SJCRH30 (cell line): ENCODE results near the gene SENP3. TPM values are rescaled to one million over a fixed set of nuclear protein-coding genes. Genes with fewer than 3 reads are reported as not detected.
A peak's percentile ranks its signal among the peaks of the same experiment; 100 is the strongest.

ENCODE experiments used
- DNase-seq, 2 experiments: peaks; one replicate each; pipeline ENCODE4 v3.0.0-alpha.2; 2015 to 2020
- H3K27ac ChIP-seq: fragments of 250-450 bp; sonication (Bioruptor Pico); 2 replicates; pipeline ENCODE4 v1.5.1; 2020; ENCODE audit warnings: mild to moderate bottlenecking, moderate library complexity
- H3K27me3 ChIP-seq: fragments of 250-450 bp; sonication (Bioruptor Pico); 2 replicates; pipeline ENCODE4 v1.5.1; 2020; ENCODE audit warnings: mild to moderate bottlenecking, moderate library complexity
- H3K36me3 ChIP-seq: fragments of 250-450 bp; sonication (Bioruptor Pico); 2 replicates; pipeline ENCODE4 v1.5.1; 2020; ENCODE audit warnings: mild to moderate bottlenecking, moderate library complexity
- H3K4me1 ChIP-seq: fragments of 250-450 bp; sonication (Bioruptor Pico); 2 replicates; pipeline ENCODE4 v1.5.1; 2020; ENCODE audit warnings: mild to moderate bottlenecking, moderate library complexity
- H3K4me3 ChIP-seq: fragments of 250-450 bp; sonication (Bioruptor Pico); 2 replicates; pipeline ENCODE4 v1.5.1; 2020; ENCODE audit warnings: mild to moderate bottlenecking, moderate library complexity
- H3K9me3 ChIP-seq: fragments of 250-450 bp; sonication (Bioruptor Pico); replicated peaks from 2 replicates; pipeline ENCODE4 v1.5.1; 2020; ENCODE audit warnings: mild to moderate bottlenecking, moderate library complexity
- total RNA-seq: library from RNA; depleted of rRNA; stranded (reverse); fragments of >200 nt; shearing (Covaris generic); gene quantifications from 2 replicates; pipeline ENCODE4 v1.2.3, GENCODE V29; 2014

SENP3 gene
- total RNA-seq, 1 experiment from 2014 or later, result 63.8 TPM

- Histone ChIP-seq H3K27ac (peak overlapping the region; percentile 55), H3K9me3 (no peaks in the 10 kb centered on the region), H3K4me3 (peak overlapping the region; percentile 76), H3K36me3 (peaks cover 13% of the 10 kb centered on the region), H3K4me1 (0 out of 2 replicates have a peak, but pooled peaks cover 5% of the 10 kb centered on the region), H3K27me3 (no peaks in the 10 kb centered on the region)
- DNase-seq, result peak; percentile 78 to 84
These were observed 617 bp upstream of the SENP3 start for GRCh38 chr17:7561028-7561575.

GRCh38 chr17:7562208-7562605 lies 488 bp downstream of the SENP3 start:
- Histone ChIP-seq H3K36me3 (peaks cover 18% of the 10 kb centered on the region), H3K27me3 (no peaks in the 10 kb centered on the region), H3K9me3 (no peaks in the 10 kb centered on the region), H3K4me1 (0 out of 2 replicates have a peak, but pooled peaks cover 5% of the 10 kb centered on the region), H3K27ac (peak overlapping the region; percentile 55), H3K4me3 (peak overlapping the region; percentile 76)
- no peak for DNase-seq

DNA sequence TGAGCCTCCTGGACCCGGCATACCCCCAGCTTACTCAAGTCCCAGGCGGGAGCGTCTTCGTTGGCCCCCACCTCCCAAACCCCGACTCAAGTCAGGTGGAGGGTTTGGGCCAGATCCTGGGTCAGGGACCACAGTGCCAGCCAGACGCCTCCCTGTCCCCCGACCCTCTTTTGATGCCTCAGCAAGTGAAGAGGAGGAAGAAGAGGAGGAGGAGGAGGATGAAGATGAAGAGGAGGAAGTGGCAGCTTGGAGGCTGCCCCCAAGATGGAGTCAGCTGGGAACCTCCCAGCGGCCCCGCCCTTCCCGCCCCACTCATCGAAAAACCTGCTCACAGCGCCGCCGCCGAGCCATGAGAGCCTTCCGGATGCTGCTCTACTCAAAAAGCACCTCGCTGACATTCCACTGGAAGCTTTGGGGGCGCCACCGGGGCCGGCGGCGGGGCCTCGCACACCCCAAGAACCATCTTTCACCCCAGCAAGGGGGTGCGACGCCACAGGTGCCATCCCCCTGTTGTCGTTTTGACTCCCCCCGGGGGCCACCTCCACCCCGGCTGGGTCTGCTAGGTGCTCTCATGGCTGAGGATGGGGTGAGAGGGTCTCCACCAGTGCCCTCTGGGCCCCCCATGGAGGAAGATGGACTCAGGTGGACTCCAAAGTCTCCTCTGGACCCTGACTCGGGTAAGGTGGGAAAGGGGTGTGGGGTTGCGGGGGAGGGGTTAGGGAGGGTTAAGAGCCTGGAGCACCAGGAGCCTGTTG lies 1.6 kb downstream of the SENP3 start:
- DNase-seq, result no peak
- 0 out of 2 replicates have a peak, but pooled peaks cover 2% of the 10 kb centered on the region for H3K4me1 ChIP-seq
- no peaks in the 10 kb centered on the region for H3K27me3 ChIP-seq
- H3K9me3 ChIP-seq, result no peaks in the 10 kb centered on the region
- peaks cover 18% of the 10 kb centered on the region for H3K36me3 ChIP-seq
- H3K27ac ChIP-seq, result no peak overlapping the region
- no peak overlapping the region; the same call in 1 of the 2 replicates for H3K4me3 ChIP-seq

DNA sequence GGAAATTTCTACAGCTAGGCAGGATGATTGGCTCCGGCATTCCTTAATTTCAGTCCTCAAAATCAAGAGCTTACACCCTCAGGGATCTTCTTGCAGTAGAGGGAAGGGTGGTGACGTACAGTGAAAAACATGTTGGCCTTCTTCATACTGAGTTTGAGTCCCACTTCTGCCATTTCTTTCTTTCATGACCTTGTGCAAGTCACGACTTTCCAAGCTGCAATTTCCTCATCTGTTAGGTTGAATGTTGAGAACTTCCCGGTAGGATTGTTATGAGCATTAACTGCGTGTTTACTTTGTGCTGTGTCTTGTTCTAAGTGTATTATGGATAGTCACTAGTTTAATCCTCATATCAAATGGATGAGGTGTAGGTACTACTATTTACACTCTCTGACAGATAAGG lies 7.9 kb downstream of the SENP3 start:
- no peak overlapping the region for H3K27ac ChIP-seq
- no peak overlapping the region for H3K4me3 ChIP-seq
- H3K27me3 ChIP-seq, result no peaks in the 10 kb centered on the region
- H3K9me3 ChIP-seq, result no peaks in the 10 kb centered on the region
- H3K36me3 ChIP-seq, result peaks cover 38% of the 10 kb centered on the region
- no peaks in the 10 kb centered on the region for H3K4me1 ChIP-seq
- DNase-seq, result no peak

GRCh38 chr17:7570351-7570750 lies 8.6 kb downstream of the SENP3 start:
- no peak overlapping the region for H3K4me3 ChIP-seq

DNA sequence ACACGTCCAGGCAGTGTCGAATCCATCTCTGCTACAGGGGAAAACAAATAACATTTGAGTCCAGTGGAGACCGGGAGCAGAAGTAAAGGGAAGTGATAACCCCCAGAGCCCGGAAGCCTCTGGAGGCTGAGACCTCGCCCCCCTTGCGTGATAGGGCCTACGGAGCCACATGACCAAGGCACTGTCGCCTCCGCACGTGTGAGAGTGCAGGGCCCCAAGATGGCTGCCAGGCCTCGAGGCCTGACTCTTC lies 10.5 kb downstream of the SENP3 start:
- no peak for DNase-seq
- H3K27ac ChIP-seq, result no peak overlapping the region
- no peaks in the 10 kb centered on the region for H3K27me3 ChIP-seq
- no peaks in the 10 kb centered on the region for H3K9me3 ChIP-seq
- H3K4me3 ChIP-seq, result peak overlapping the region; percentile 40
- peaks cover 48% of the 10 kb centered on the region for H3K36me3 ChIP-seq
- no peaks in the 10 kb centered on the region for H3K4me1 ChIP-seq

More at GRCh38 chr17:7570351-7570750, 8.6 kb downstream of the SENP3 start:
- DNase-seq, result no peak
- Histone ChIP-seq H3K36me3 (peaks cover 39% of the 10 kb centered on the region), H3K9me3 (no peaks in the 10 kb centered on the region), H3K4me1 (no peaks in the 10 kb centered on the region), H3K27me3 (no peaks in the 10 kb centered on the region), H3K27ac (no peak overlapping the region)

DNA sequence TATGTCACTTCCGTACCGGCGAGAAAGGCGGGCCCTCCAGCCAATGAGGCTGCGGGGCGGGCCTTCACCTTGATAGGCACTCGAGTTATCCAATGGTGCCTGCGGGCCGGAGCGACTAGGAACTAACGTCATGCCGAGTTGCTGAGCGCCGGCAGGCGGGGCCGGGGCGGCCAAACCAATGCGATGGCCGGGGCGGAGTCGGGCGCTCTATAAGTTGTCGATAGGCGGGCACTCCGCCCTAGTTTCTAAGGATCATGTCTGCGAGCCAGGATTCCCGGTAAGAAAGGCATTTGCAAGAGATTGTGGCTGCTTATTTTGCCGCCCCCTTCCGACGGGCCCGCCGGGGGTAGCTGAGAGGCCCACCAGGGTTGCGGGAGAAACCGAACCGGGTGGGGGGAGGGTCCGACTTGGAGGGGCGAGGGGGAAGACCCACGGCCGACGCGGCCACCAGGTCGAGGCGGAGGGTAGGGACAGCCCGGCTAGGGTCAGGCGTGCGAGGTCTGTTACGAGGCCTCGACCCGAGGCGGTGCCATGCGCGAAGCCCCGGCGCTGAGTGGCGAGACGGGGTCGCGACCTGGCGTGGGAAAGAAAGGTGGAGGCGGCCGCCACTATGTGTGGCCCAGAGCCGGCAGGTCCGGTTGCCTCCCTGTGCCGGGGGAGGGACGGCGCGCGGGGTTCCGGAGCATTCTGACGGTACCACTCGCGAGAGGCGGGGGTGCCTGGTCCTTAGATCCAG lies 11.0 kb downstream of the SENP3 start:
- no peaks in the 10 kb centered on the region for H3K27me3 ChIP-seq
- H3K36me3 ChIP-seq, result peaks cover 53% of the 10 kb centered on the region

GRCh38 chr17:7573324-7574080 lies 11.8 kb downstream of the SENP3 start:
- peak; percentile 73 to 78 for DNase-seq

More for the DNA sequence above, 11.0 kb downstream of the SENP3 start:
- peak overlapping the region; percentile 81 for H3K4me3 ChIP-seq
- H3K4me1 ChIP-seq, result no peaks in the 10 kb centered on the region
- no peaks in the 10 kb centered on the region for H3K9me3 ChIP-seq
- DNase-seq, result peak; percentile 96 to 97
- peak overlapping the region; percentile 81 for H3K27ac ChIP-seq

GRCh38 chr17:7574176-7574953 lies 12.6 kb downstream of the SENP3 start:
- H3K36me3 ChIP-seq, result peaks cover 67% of the 10 kb centered on the region
- DNase-seq, result no peak
- no peaks in the 10 kb centered on the region for H3K4me1 ChIP-seq
- H3K9me3 ChIP-seq, result no peaks in the 10 kb centered on the region
- H3K4me3 ChIP-seq, result peak overlapping the region; percentile 81
- no peaks in the 10 kb centered on the region for H3K27me3 ChIP-seq
- H3K27ac ChIP-seq, result no peak overlapping the region

More at GRCh38 chr17:7573324-7574080, 11.8 kb downstream of the SENP3 start:
- no peaks in the 10 kb centered on the region for H3K9me3 ChIP-seq
- peaks cover 59% of the 10 kb centered on the region for H3K36me3 ChIP-seq
- peak overlapping the region; percentile 81 for H3K27ac ChIP-seq
- no peaks in the 10 kb centered on the region for H3K4me1 ChIP-seq
- H3K27me3 ChIP-seq, result no peaks in the 10 kb centered on the region
- H3K4me3 ChIP-seq, result peak overlapping the region; percentile 81

DNA sequence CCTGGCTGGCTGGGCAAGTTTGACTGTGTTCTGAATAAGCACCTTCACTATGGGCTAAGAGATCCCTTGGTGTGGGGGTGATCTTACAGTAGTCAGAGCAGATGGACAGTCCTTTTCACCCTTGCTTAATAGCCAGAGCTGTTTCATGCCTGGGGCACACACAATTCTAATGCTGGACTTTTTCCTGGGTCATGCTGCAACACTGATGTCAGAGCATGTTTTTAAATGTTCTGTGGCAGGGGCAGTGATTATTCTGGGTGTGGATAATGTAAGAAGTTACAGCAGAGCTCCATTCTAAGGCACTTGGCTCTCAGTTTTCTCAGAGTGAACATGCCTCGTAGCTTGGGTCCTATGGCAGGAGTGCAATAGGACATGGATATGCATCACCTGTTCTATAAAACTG lies 13.8 kb downstream of the SENP3 start:
- DNase-seq, result no peak
- peaks cover 72% of the 10 kb centered on the region for H3K36me3 ChIP-seq
- H3K9me3 ChIP-seq, result no peaks in the 10 kb centered on the region
- H3K27me3 ChIP-seq, result no peaks in the 10 kb centered on the region
- no peak overlapping the region for H3K4me3 ChIP-seq
- H3K4me1 ChIP-seq, result no peaks in the 10 kb centered on the region
- no peak overlapping the region for H3K27ac ChIP-seq

GRCh38 chr17:7575959-7576358 lies 14.2 kb downstream of the SENP3 start:
- H3K36me3 ChIP-seq, result peaks cover 70% of the 10 kb centered on the region
- DNase-seq, result no peak
- H3K27ac ChIP-seq, result no peak overlapping the region
- no peaks in the 10 kb centered on the region for H3K4me1 ChIP-seq
- H3K4me3 ChIP-seq, result no peak overlapping the region
- no peaks in the 10 kb centered on the region for H3K27me3 ChIP-seq
- no peaks in the 10 kb centered on the region for H3K9me3 ChIP-seq

DNA sequence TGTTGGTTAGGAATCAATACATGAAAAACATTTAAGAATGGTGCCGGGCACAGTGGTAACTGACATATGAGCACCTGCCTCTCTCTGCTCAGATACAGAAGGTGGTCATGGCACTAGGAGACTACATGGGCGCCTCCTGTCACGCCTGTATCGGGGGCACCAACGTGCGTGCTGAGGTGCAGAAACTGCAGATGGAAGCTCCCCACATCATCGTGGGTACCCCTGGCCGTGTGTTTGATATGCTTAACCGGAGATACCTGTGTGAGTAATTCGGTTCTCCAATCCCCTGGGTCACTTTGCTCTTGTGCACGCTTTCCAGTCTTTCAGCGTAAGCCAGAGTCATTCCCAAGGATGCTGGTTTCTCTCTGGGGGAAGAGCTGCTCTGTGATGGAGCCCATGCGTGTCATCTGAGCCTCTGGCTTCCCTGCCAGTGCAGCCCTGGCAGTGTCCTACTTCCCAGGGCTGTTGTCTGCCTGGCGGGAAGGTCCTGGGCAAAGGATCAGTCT lies 14.8 kb downstream of the SENP3 start:
- Histone ChIP-seq H3K36me3 (peaks cover 68% of the 10 kb centered on the region), H3K4me1 (no peaks in the 10 kb centered on the region), H3K27ac (no peak overlapping the region)

DNA sequence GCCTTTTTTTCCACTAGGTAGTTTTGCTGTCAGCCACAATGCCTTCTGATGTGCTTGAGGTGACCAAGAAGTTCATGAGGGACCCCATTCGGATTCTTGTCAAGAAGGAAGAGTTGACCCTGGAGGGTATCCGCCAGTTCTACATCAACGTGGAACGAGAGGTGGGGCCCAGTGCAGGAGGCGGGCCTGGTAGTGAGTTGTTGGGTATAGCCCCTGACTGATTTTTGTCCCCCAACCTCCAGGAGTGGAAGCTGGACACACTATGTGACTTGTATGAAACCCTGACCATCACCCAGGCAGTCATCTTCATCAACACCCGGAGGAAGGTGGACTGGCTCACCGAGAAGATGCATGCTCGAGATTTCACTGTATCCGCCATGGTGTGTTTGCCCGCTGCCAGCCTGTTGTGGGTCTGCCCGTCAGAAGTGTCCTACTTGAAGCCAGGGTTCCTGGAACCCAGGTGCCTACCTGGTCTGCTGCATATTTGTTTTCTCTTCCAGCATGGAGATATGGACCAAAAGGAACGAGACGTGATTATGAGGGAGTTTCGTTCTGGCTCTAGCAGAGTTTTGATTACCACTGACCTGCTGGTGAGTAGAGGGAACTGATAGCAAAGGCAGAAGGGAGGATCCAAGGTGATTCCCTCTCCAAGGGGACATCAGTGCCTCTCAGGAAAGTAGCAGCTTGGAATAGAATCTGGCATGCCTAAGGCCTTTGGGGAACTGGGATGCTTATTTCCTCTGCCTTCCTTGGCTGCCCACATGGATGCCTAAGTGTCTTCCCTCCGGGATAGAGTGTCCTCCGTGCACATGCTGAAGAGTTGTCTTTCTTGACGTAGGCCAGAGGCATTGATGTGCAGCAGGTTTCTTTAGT lies 15.8 kb downstream of the SENP3 start:
- Histone ChIP-seq H3K4me3 (no peak overlapping the region), H3K36me3 (peaks cover 70% of the 10 kb centered on the region), H3K27ac (no peak overlapping the region), H3K27me3 (no peaks in the 10 kb centered on the region), H3K4me1 (no peaks in the 10 kb centered on the region), H3K9me3 (no peaks in the 10 kb centered on the region)
- DNase-seq, result no peak

More for the DNA sequence above, 14.8 kb downstream of the SENP3 start:
- no peaks in the 10 kb centered on the region for H3K9me3 ChIP-seq
- H3K4me3 ChIP-seq, result no peak overlapping the region
- no peak for DNase-seq
- H3K27me3 ChIP-seq, result no peaks in the 10 kb centered on the region
